ENCODE measurements around the gene DDIT3. TPM values are rescaled to one million over a fixed set of nuclear protein-coding genes. Genes with fewer than 3 reads are reported as not detected.

Gene DDIT3
- total and polyA plus RNA-seq, 10 donors: 18.0 to 43.9 (median 23.0) TPM

DNA sequence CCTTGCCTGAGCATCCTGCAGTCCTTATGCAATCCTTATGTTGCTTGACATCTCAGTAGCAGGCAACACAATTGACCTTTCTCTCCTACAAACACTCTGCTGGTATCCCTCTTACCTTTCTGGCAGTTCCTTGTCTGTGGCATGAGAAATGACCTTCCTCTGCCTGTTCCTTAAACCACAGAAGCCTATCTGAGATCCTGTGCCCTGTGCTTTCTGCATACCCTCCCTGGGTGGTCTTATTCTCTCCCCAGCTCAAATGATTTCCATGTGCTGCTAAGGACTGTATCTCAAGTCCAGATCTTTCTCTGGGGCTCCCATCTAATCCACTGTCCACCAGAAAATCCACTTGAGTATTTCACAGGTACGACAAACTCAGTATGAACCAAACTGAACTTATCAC lies 38.6 kb downstream of the DDIT3 start:
- no peak for TF ChIP-seq POLR2A (IDR thresholded peaks at IDR 0.05)
- TF ChIP-seq POLR2AphosphoS5 (IDR thresholded peaks at IDR 0.05): no peak
- TF ChIP-seq, protein P1, sequence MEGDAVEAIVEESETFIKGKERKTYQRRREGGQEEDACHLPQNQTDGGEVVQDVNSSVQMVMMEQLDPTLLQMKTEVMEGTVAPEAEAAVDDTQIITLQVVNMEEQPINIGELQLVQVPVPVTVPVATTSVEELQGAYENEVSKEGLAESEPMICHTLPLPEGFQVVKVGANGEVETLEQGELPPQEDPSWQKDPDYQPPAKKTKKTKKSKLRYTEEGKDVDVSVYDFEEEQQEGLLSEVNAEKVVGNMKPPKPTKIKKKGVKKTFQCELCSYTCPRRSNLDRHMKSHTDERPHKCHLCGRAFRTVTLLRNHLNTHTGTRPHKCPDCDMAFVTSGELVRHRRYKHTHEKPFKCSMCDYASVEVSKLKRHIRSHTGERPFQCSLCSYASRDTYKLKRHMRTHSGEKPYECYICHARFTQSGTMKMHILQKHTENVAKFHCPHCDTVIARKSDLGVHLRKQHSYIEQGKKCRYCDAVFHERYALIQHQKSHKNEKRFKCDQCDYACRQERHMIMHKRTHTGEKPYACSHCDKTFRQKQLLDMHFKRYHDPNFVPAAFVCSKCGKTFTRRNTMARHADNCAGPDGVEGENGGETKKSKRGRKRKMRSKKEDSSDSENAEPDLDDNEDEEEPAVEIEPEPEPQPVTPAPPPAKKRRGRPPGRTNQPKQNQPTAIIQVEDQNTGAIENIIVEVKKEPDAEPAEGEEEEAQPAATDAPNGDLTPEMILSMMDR (IDR thresholded peaks at IDR 0.05 in 8 of 11, conservative IDR thresholded peaks at IDR 0.05 in 3 of 11): no peak
- intact Hi-C loops (cut with DNase I; ENCODE audit: low total_unique reads): no loop called here
- WGBS, 5 donors: 82 to 97% (median 89%) methylated on average over 1 of the region's 1 CpG
- Histone ChIP-seq H3K36me3 (no peaks in the 10 kb centered on the region), H3K27me3 (replicated peaks in 1 of 7) (no peaks in the 10 kb centered on the region), H3K9me3 (no peaks in the 10 kb centered on the region), H3K4me3 (no peak overlapping the region), H3K4me1 (peaks cover 15 to 70% (median 44%) of the 10 kb centered on the region in 6 donors), H3K27ac (peak overlapping the region; percentile 7 to 96 (median 75))
- no peak for DNase-seq

DNA sequence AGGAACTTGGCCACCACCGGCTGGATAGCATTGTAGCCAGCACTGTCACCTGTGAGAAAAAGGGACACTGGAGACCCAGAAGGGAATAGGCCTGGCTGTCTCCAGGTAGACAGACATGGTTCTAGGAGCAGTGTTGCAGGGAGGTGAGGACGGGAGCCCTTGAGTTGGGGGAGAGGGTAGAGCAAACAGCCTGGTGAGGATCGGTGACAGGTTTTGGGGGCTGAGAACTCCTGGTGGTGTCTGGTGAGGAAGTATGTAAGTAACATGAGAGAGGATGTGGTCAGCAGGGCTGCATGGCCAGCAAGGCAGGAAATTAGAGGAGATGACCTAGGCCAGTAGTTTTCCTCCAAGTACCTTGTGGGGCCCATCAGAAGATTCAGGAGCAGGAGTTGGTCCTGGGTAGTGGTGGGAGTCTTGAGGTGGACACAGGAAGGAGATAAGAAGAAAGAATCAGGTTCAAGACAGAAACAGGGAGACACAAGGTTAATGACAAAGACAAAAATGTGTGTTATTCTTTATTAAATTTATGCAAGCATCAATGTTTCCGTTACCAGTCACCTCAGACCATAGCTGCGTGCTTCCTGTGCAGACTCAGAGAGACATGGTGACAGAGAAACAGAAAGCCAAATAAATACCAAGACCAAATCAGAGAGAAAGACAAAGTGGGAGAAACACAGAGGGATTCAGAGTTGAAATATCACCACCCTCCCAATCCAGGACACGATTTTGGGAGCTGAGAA lies 40.8 kb downstream of the DDIT3 start, which contains the start of gene ARHGAP9:
Gene ARHGAP9 (minus strand): TSS at position 491 of the 740 bp plus-strand sequence. CDS start 460 bp downstream, at position 31.
- H3K9me3 ChIP-seq: no peaks in the 10 kb centered on the region
- H3K36me3 ChIP-seq: peaks cover 0 to 18% (median 11%) of the 10 kb centered on the region in 6 donors
- H3K27me3 ChIP-seq (replicated peaks in 1 of 7): peaks cover 0 to 18% (median 0%) of the 10 kb centered on the region in 7 donors
- peak; percentile 16 to 70 (median 44) for TF ChIP-seq POLR2AphosphoS5 (IDR thresholded peaks at IDR 0.05)
- TF ChIP-seq, protein P1 (IDR thresholded peaks at IDR 0.05 in 8 of 11, conservative IDR thresholded peaks at IDR 0.05 in 3 of 11): no peak
- TF ChIP-seq POLR2A (IDR thresholded peaks at IDR 0.05): peak in 1 of 3 donors; percentile 41
- H3K27ac ChIP-seq: peak within 1 kb of the TSS; percentile 87 to 96 (median 93)
- H3K4me1 ChIP-seq: peaks cover 31 to 92% (median 66%) of the 10 kb centered on the region in 6 donors
- DNase-seq: peak; percentile 83
- intact Hi-C loops (cut with DNase I; ENCODE audit: low total_unique reads): no loop called here
- peak within 1 kb of the TSS in 6 of 8 donors; percentile 46 to 89 (median 65) for H3K4me3 ChIP-seq
- WGBS, 5 donors: 31 to 36% (median 33%) methylated on average over 6 of the region's 6 CpGs

DNA sequence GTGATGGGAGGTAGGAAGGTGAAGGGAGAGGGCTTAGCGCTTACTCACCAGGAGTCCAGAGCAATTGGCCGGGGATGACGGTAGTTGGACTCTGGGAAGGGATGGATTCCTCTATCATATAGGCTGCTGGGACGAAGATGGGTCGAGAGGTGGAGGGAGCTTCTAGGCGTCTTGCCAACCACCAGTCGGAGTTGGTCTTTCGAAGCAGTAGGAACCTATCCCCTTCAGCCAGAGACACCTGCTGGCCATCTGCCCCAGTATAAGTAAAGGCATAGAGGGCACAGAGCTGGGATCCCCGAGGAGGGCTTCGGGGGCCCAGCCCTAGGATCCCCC lies 41.3 kb downstream of the DDIT3 start:
- DNase-seq: peak; percentile 83
- Histone ChIP-seq H3K36me3 (peaks cover 0 to 23% (median 17%) of the 10 kb centered on the region in 6 donors), H3K27me3 (replicated peaks in 1 of 7) (peaks cover 0 to 18% (median 0%) of the 10 kb centered on the region in 7 donors), H3K9me3 (no peaks in the 10 kb centered on the region), H3K4me3 (peak overlapping the region in 6 of 8 donors; percentile 46 to 89 (median 65)), H3K4me1 (peaks cover 31 to 97% (median 71%) of the 10 kb centered on the region in 6 donors), H3K27ac (peak overlapping the region; percentile 87 to 96 (median 93))
- TF ChIP-seq, protein P1 (IDR thresholded peaks at IDR 0.05 in 8 of 11, conservative IDR thresholded peaks at IDR 0.05 in 3 of 11): no peak
- TF ChIP-seq POLR2A (IDR thresholded peaks at IDR 0.05): no peak
- no peak for TF ChIP-seq POLR2AphosphoS5 (IDR thresholded peaks at IDR 0.05)
- intact Hi-C loops (cut with DNase I; ENCODE audit: low total_unique reads): no loop called here
- WGBS, 5 donors: 70 to 85% (median 74%) methylated on average over 10 of the region's 10 CpGs

Data from spleen (tissue), 11 donors.